Measurements from ENCODE around the gene PHF20. TPM values are rescaled to one million over a fixed set of nuclear protein-coding genes. Genes with fewer than 3 reads are reported as not detected.

PHF20 gene
- total and polyA plus RNA-seq, 2 donors from 2014 or later = 12.3 to 48.4 TPM

GRCh38 chr20:35978041-35978513 is 206.3 kb downstream of the PHF20 start:
- FAIRE-seq (no peak), DNase-seq (no peak)
- Histone ChIP-seq H3K9ac (ENCODE audit: low read length in 3 of 3) (no peak overlapping the region), H3K9me3 (ENCODE audit: control insufficient read depth in 2 of 3, insufficient read depth in 1 of 3, low read length in 3 of 3) (no peaks in the 10 kb centered on the region), H3K4me1 (ENCODE audit: control insufficient read depth in 2 of 3, insufficient read depth in 2 of 3, low read depth in 1 of 3, low read length in 3 of 3) (no peaks in the 10 kb centered on the region), H3K4me3 (ENCODE audit: low read length in 3 of 3) (no peak overlapping the region), H3K36me3 (ENCODE audit: control insufficient read depth in 2 of 3, insufficient read depth in 3 of 3, low read length in 3 of 3) (no peaks in the 10 kb centered on the region), H3K27ac (ENCODE audit: low read depth in 2 of 2, low read length in 2 of 2) (no peak overlapping the region), H3K27me3 (ENCODE audit: control insufficient read depth, insufficient read depth, low read length) (no peaks in the 10 kb centered on the region)
- no peak for TF ChIP-seq CTCF (IDR thresholded peaks at IDR 0.05; ENCODE audit: borderline replicate concordance, extremely low read depth, insufficient read depth)
- intact Hi-C loops (cut with DNase I) = no loop called here

DNA sequence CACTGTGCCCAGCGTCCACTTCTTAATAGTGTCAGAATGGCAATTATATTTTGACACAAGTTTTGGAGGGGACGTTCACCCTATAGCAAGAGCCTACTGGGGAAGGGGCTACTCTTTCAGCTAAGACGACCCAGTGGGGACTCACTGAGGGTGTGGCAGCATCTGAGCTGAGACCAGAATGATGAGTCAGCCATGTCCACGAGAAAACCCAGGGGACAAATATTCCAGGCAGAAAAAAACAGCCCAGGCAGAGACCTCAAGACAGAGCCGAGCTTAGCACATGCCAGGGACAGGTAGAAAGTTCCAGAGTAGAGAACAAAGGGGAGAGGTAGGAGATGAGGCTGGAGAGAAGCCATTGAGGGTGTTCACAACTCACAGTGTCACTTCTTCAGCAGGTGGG is 207.7 kb downstream of the PHF20 start:
- DNase-seq (no peak), FAIRE-seq (no peak)
- Histone ChIP-seq H3K4me1 (ENCODE audit: control insufficient read depth in 2 of 3, insufficient read depth in 2 of 3, low read depth in 1 of 3, low read length in 3 of 3) (no peaks in the 10 kb centered on the region), H3K27me3 (ENCODE audit: control insufficient read depth, insufficient read depth, low read length) (no peaks in the 10 kb centered on the region), H3K27ac (ENCODE audit: low read depth in 2 of 2, low read length in 2 of 2) (no peak overlapping the region), H3K9ac (ENCODE audit: low read length in 3 of 3) (no peak overlapping the region), H3K36me3 (ENCODE audit: control insufficient read depth in 2 of 3, insufficient read depth in 3 of 3, low read length in 3 of 3) (no peaks in the 10 kb centered on the region), H3K9me3 (ENCODE audit: control insufficient read depth in 2 of 3, insufficient read depth in 1 of 3, low read length in 3 of 3) (no peaks in the 10 kb centered on the region), H3K4me3 (ENCODE audit: low read length in 3 of 3) (no peak overlapping the region)
- intact Hi-C loops (cut with DNase I) = no loop called here
- no peak for TF ChIP-seq CTCF (IDR thresholded peaks at IDR 0.05; ENCODE audit: borderline replicate concordance, extremely low read depth, insufficient read depth)

DNA sequence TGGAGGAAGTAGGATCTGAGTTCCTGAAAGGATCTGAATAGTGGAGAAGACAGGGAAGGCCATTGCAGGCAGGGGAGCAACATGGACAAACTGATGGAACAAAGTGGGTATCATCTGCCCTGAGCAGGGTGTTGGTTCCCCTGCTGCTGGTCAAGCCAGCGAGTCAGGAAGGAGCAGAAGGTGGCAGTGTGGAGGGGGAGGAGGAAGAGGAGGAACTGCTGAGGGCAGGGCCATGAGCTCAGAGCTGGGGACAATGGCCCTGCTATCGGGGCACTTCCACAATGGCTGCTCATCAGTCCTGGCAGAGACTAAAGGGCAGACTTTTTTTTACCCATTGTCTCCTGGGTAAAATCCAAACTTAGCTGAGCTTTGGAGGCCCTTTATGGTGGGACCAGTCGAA is 210.2 kb downstream of the PHF20 start:
- Histone ChIP-seq H3K4me3 (ENCODE audit: low read length in 3 of 3) (no peak overlapping the region), H3K27ac (ENCODE audit: low read depth in 2 of 2, low read length in 2 of 2) (no peak overlapping the region), H3K27me3 (ENCODE audit: control insufficient read depth, insufficient read depth, low read length) (no peaks in the 10 kb centered on the region), H3K4me1 (ENCODE audit: control insufficient read depth in 2 of 3, insufficient read depth in 2 of 3, low read depth in 1 of 3, low read length in 3 of 3) (no peaks in the 10 kb centered on the region), H3K9me3 (ENCODE audit: control insufficient read depth in 2 of 3, insufficient read depth in 1 of 3, low read length in 3 of 3) (no peaks in the 10 kb centered on the region), H3K36me3 (ENCODE audit: control insufficient read depth in 2 of 3, insufficient read depth in 3 of 3, low read length in 3 of 3) (no peaks in the 10 kb centered on the region), H3K9ac (ENCODE audit: low read length in 3 of 3) (no peak overlapping the region)
- intact Hi-C loops (cut with DNase I) = no loop called here
- TF ChIP-seq CTCF (IDR thresholded peaks at IDR 0.05; ENCODE audit: borderline replicate concordance, extremely low read depth, insufficient read depth) = no peak
- FAIRE-seq (no peak), DNase-seq (no peak)

- FAIRE-seq (no peak), DNase-seq (no peak)
- Histone ChIP-seq H3K27me3 (ENCODE audit: control insufficient read depth, insufficient read depth, low read length) (no peaks in the 10 kb centered on the region), H3K9ac (ENCODE audit: low read length in 3 of 3) (no peak overlapping the region), H3K4me1 (ENCODE audit: control insufficient read depth in 2 of 3, insufficient read depth in 2 of 3, low read depth in 1 of 3, low read length in 3 of 3) (no peaks in the 10 kb centered on the region), H3K27ac (ENCODE audit: low read depth in 2 of 2, low read length in 2 of 2) (no peak overlapping the region), H3K36me3 (ENCODE audit: control insufficient read depth in 2 of 3, insufficient read depth in 3 of 3, low read length in 3 of 3) (no peaks in the 10 kb centered on the region), H3K9me3 (ENCODE audit: control insufficient read depth in 2 of 3, insufficient read depth in 1 of 3, low read length in 3 of 3) (no peaks in the 10 kb centered on the region), H3K4me3 (ENCODE audit: low read length in 3 of 3) (no peak overlapping the region)
- no peak for TF ChIP-seq CTCF (IDR thresholded peaks at IDR 0.05; ENCODE audit: borderline replicate concordance, extremely low read depth, insufficient read depth)
- intact Hi-C loops (cut with DNase I) = no loop called here
These were observed 212.6 kb downstream of the PHF20 start for GRCh38 chr20:35984382-35984781.
